ENCODE results near the gene ACER2. TPM values are rescaled to one million over a fixed set of nuclear protein-coding genes. Genes with fewer than 3 reads are reported as not detected.

Gene ACER2
- total and polyA plus RNA-seq, 2 of the 8 experiments (the other 6 are each of a cell fraction or from before 2014, with no cell fraction given), result 7.4 to 8.8 TPM

DNA sequence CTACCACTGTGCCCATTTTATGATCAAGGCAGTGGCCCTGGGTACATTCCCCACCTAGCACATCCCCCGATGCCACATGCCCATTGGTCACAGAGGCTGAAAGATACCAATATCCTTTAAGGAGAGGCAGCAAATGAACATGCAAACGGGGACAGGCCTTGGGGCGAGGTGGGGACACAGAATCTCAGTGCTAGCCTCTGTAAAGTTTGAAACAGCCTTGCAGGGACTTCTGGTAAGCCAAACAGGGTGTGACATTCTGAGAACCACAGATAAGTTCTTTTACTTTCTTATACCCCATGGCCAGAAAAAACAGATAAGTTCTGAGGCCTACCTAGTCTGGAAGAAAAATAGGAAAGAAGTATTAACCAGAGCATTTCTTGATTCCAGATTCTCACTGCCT is 60.5 kb downstream of the ACER2 start (continued):
- TF ChIP-seq, protein P1, sequence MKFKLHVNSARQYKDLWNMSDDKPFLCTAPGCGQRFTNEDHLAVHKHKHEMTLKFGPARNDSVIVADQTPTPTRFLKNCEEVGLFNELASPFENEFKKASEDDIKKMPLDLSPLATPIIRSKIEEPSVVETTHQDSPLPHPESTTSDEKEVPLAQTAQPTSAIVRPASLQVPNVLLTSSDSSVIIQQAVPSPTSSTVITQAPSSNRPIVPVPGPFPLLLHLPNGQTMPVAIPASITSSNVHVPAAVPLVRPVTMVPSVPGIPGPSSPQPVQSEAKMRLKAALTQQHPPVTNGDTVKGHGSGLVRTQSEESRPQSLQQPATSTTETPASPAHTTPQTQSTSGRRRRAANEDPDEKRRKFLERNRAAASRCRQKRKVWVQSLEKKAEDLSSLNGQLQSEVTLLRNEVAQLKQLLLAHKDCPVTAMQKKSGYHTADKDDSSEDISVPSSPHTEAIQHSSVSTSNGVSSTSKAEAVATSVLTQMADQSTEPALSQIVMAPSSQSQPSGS (IDR thresholded peaks at IDR 0.05; ENCODE audit: low read length), result no peak
- TF ChIP-seq ASH2L (IDR thresholded peaks at IDR 0.05; ENCODE audit: low read length) (no peak), PHF8 (conservative IDR thresholded peaks at IDR 0.05; ENCODE audit: low read depth, low read length) (no peak), SP4 (IDR thresholded peaks at IDR 0.05; ENCODE audit: low read length) (no peak), POLR2A (IDR thresholded peaks at IDR 0.05; ENCODE audit: control extremely low read depth in 1 of 2, low read depth in 2 of 2, low read length in 2 of 2) (no peak), TCF12 (IDR thresholded peaks at IDR 0.05; ENCODE audit: low read depth, low read length) (no peak)

Measured in H1 (cell line).